HCT116 (cell line): ENCODE results near the gene C1orf167.

ENCODE experiments used
- CTCF ChIP-seq, 3 experiments: fragments of 200-600 bp in 1 of 3; sonication (generic) in 1 of 3; IDR thresholded peaks in 2 of 3; conservative IDR thresholded peaks in 1 of 3; 2 replicates each; pipeline ENCODE4 v1.5.1; 2012 to 2017; ENCODE audit warnings: low read depth in 2 of 3, low read length in 2 of 3, antibody characterized with exemption in 1 of 3, borderline replicate concordance in 1 of 3, control low read depth in 1 of 3, mild to moderate bottlenecking in 1 of 3, mixed read lengths in 1 of 3, mixed run types in 1 of 3, moderate library complexity in 1 of 3; ENCODE audit not compliant: insufficient read depth in 1 of 3
- EZH2 ChIP-seq: fragments of 200-600 bp; sonication (generic); IDR thresholded peaks from 2 replicates; pipeline ENCODE4 v1.6.1; 2017; ENCODE audit warnings: antibody characterized with exemption, mixed run types
- POLR2A ChIP-seq: IDR thresholded peaks from 2 replicates; pipeline ENCODE4 v1.7.0; 2011; ENCODE audit warnings: borderline replicate concordance; ENCODE audit not compliant: insufficient read depth, insufficient read length; ENCODE audit errors: extremely low read depth
- RAD21 ChIP-seq: IDR thresholded peaks from 2 replicates; pipeline ENCODE4 v1.6.1; 2012; ENCODE audit warnings: low read depth, mild to moderate bottlenecking
- REST ChIP-seq: IDR thresholded peaks from 2 replicates; pipeline ENCODE4 v1.6.1; 2012; ENCODE audit warnings: low read depth
- SP1 ChIP-seq: IDR thresholded peaks from 2 replicates; pipeline ENCODE4 v1.6.1; 2012; ENCODE audit warnings: low read depth
- SRF ChIP-seq: IDR thresholded peaks from 2 replicates; pipeline ENCODE4 v1.6.1; 2012; ENCODE audit warnings: low read depth
- YY1 ChIP-seq: IDR thresholded peaks from 2 replicates; pipeline ENCODE4 v1.6.1; 2011; ENCODE audit warnings: low read length, low read depth, moderate library complexity, mild to moderate bottlenecking; ENCODE audit not compliant: insufficient replicate concordance; ENCODE audit errors: extremely low read depth
- TF ChIP-seq, protein P1 (sequence below): IDR thresholded peaks from 2 replicates; pipeline ENCODE4 v1.6.1; 2011; ENCODE audit warnings: mild to moderate bottlenecking, low read length, moderate library complexity; ENCODE audit not compliant: insufficient replicate concordance; ENCODE audit errors: extremely low read depth

GRCh38 chr1:11714831-11715575 lies 47.0 kb upstream of the C1orf167 start:
- TF ChIP-seq CTCF (IDR thresholded peaks at IDR 0.05 in 2 of 3, conservative IDR thresholded peaks at IDR 0.05 in 1 of 3; ENCODE audit: borderline replicate concordance in 1 of 3, insufficient read depth in 1 of 3, low read depth in 2 of 3, low read length in 2 of 3) = no peak
- TF ChIP-seq RAD21 = no peak
- no peak for TF ChIP-seq EZH2
- TF ChIP-seq YY1 = no peak
- TF ChIP-seq SRF = no peak
- TF ChIP-seq POLR2A = no peak
- TF ChIP-seq, protein P1, sequence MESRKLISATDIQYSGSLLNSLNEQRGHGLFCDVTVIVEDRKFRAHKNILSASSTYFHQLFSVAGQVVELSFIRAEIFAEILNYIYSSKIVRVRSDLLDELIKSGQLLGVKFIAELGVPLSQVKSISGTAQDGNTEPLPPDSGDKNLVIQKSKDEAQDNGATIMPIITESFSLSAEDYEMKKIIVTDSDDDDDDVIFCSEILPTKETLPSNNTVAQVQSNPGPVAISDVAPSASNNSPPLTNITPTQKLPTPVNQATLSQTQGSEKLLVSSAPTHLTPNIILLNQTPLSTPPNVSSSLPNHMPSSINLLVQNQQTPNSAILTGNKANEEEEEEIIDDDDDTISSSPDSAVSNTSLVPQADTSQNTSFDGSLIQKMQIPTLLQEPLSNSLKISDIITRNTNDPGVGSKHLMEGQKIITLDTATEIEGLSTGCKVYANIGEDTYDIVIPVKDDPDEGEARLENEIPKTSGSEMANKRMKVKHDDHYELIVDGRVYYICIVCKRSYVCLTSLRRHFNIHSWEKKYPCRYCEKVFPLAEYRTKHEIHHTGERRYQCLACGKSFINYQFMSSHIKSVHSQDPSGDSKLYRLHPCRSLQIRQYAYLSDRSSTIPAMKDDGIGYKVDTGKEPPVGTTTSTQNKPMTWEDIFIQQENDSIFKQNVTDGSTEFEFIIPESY = no peak
- TF ChIP-seq SP1 = no peak
- no peak for TF ChIP-seq REST
